IPS-20b (cell line): ENCODE data around the gene GAS2L1.

Source experiments
- H3K27ac ChIP-seq: one replicate; pipeline ENCODE4 v1.5.1; 2013; ENCODE audit warnings: low read length
- H3K27me3 ChIP-seq: 2 replicates; pipeline ENCODE4 v1.6.1; 2013; ENCODE audit warnings: mild to moderate bottlenecking, low read length, inconsistent platforms; ENCODE audit not compliant: insufficient read depth
- H3K36me3 ChIP-seq: 2 replicates; pipeline ENCODE4 v1.6.1; 2013; ENCODE audit warnings: low read depth, mild to moderate bottlenecking, inconsistent platforms, low read length, moderate library complexity; ENCODE audit not compliant: insufficient read depth
- H3K4me1 ChIP-seq: 2 replicates; pipeline ENCODE4 v1.6.1; 2013; ENCODE audit warnings: mild to moderate bottlenecking, control low read depth, inconsistent platforms, low read length, moderate library complexity; ENCODE audit not compliant: insufficient read depth
- H3K4me3 ChIP-seq: 2 replicates; pipeline ENCODE4 v1.5.1; 2013; ENCODE audit warnings: mild to moderate bottlenecking, low read length, inconsistent platforms
- H3K9ac ChIP-seq: 2 replicates; pipeline ENCODE4 v1.6.1; 2013; ENCODE audit warnings: low read depth, mild to moderate bottlenecking, inconsistent platforms, low read length, moderate library complexity
- H3K9me3 ChIP-seq: 2 replicates; pipeline ENCODE4 v1.6.1; 2013; ENCODE audit warnings: mild to moderate bottlenecking, low read depth, low read length, inconsistent platforms; ENCODE audit not compliant: insufficient read depth

Gene GAS2L1

DNA sequence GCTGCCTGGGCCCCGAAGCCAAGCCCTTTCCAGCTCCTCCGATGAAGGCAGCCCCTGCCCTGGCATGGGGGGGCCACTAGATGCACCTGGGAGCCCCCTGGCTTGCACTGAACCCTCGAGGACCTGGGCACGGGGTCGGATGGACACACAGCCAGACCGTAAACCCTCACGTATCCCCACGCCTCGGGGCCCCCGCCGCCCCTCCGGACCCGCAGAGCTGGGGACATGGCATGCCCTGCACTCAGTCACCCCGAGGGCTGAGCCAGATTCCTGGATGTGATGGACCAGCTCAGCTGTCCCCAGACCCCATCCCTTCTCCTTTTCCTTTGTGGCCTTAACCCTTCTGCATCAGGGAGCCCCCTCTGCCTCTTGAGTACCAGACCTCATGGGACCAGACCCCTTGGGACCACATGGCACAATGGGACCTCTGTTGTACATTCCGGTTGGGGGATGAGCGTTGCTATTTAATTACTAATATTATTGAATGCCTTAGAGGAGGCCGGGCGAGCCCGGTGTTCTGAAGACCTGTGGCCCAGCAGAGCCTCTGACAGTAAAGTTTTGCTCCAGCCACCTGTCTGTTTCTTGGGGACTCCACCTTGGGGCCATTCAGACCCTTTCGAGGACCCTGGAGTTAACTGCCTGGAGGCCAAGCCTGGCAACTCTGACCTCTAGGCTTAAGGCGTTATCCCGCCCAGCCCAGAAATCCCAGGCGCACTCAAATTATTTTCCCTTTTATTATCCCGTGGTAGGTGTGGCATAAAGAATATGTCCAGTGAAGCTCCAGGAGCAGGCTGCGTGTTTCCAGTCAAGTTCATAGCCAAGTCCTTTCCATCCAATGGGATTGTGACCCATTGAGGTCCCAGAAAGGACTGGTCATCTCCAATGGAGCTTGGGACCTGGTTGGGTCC lies 6.0 kb downstream of the GAS2L1 start:
- Histone ChIP-seq H3K4me3 (no peak overlapping the region), H3K36me3 (no peaks in the 10 kb centered on the region), H3K4me1 (no peaks in the 10 kb centered on the region; the same call in 1 of the 2 replicates), H3K9me3 (no peaks in the 10 kb centered on the region), H3K9ac (no peak overlapping the region), H3K27me3 (peaks cover 57% of the 10 kb centered on the region), H3K27ac (no peak overlapping the region)

DNA sequence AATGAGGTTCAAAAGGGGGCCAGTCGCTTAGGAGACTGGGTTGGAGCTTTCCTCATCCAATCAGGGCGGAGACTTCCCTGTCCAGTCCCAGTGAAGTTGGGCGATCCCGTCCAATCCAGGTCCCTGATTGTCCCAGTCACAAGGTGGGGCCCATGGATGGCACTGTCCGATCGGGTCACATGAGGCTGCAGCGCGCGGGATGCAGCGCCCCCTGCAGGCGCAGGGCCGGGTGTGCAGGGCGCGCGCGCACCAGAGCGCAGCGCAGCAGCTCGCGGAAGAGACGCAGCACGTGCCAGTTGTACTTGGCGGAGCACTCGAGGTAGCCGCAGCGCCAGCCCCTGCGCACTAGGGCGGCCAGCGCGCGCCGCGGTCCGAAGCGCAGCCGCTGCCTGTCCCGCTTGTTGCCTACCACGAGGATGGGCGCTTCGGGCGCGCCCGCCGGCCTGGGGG lies 6.7 kb downstream of the GAS2L1 start:
- H3K4me1 ChIP-seq: no peaks in the 10 kb centered on the region
- H3K4me3 ChIP-seq: no peak overlapping the region
- H3K27ac ChIP-seq: no peak overlapping the region
- H3K27me3 ChIP-seq: peaks cover 54% of the 10 kb centered on the region
- H3K9ac ChIP-seq: no peak overlapping the region
- H3K9me3 ChIP-seq: no peaks in the 10 kb centered on the region
- no peaks in the 10 kb centered on the region for H3K36me3 ChIP-seq

DNA sequence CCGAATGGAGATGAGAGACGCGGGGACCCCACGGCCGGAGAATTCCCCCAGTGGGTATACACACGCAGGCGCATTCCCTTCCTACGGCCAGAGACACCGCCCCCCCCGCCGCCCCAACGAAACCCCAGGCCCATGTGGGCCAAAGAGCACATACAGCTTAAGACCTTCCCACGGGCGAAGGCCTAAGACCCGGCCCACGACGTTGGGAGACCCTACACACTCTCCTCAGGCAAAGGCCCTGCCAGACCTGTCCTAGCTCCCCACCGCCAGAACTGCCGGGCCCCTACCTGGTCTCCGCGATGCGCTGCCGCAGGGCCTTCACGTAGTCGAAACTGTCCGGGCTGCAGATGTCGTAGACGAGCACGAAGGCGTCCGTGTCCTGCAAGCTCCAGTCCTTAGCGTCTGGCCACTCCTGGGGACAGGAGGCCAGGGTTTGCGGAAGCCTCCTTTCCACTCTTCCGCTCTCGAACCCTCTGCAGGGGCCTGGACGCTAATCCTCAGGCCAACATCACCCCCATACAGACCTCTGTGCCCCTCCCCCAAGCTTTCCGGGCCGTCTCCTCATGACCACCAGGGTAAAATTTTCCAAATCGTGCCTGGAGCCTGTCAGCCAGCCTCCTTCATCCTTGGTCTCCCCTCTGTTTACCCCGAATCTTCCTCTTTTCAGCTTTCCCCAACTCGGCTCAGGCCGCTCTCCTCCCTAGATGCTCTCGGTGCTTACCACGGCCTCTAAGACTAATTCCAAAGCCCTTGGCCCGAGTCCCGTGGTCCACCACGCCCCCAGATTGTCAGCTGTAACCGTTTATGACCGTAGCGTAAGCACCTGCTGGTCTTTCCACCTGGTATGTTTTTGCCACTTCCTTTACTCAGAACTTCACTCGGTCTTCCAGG lies 7.4 kb downstream of the GAS2L1 start:
- Histone ChIP-seq H3K4me1 (no peaks in the 10 kb centered on the region), H3K9me3 (no peaks in the 10 kb centered on the region), H3K36me3 (no peaks in the 10 kb centered on the region), H3K27ac (no peak overlapping the region), H3K27me3 (peaks cover 54% of the 10 kb centered on the region), H3K9ac (no peak overlapping the region), H3K4me3 (no peak overlapping the region)

DNA sequence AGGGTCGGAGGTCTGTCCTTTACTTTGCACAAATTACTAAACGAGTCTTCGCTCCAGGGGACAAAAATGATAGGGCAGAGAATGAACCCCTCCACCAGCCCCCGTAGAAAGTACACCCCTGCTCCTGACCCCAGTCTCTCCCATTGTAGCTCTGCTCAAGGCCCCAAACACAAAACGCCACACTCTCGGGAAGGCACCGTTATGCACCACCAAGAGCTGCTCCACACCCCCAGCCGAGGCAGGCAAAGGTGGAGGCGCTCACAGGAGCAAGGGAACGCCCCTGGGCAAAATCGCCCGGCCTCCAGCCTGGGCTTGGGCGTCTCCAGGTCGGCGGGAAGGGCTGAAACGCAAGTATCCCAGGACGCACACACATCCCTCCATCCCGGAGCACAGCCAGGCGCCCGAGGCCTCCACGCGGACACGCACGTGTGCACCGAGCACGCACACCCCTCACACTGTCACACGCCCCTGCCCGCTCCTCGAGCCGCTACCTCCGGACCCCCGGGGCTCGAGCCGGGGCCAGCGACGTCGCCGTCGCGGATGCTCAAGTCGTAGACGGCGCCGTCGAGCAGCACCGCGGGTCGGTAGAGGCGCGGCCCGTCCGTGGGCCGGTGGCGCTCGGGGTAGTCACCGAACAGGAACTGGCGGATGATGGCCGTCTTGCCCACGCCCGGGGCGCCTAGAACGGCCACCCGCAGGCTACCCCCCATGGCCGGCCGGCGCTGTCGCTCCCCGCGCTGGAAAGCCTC lies 8.3 kb downstream of the GAS2L1 start:
- Histone ChIP-seq H3K9ac (no peak overlapping the region), H3K4me3 (peak overlapping the region; percentile 30; the same call in 1 of the 2 replicates), H3K4me1 (no peaks in the 10 kb centered on the region), H3K36me3 (no peaks in the 10 kb centered on the region), H3K27me3 (peaks cover 54% of the 10 kb centered on the region), H3K9me3 (no peaks in the 10 kb centered on the region), H3K27ac (no peak overlapping the region)

DNA sequence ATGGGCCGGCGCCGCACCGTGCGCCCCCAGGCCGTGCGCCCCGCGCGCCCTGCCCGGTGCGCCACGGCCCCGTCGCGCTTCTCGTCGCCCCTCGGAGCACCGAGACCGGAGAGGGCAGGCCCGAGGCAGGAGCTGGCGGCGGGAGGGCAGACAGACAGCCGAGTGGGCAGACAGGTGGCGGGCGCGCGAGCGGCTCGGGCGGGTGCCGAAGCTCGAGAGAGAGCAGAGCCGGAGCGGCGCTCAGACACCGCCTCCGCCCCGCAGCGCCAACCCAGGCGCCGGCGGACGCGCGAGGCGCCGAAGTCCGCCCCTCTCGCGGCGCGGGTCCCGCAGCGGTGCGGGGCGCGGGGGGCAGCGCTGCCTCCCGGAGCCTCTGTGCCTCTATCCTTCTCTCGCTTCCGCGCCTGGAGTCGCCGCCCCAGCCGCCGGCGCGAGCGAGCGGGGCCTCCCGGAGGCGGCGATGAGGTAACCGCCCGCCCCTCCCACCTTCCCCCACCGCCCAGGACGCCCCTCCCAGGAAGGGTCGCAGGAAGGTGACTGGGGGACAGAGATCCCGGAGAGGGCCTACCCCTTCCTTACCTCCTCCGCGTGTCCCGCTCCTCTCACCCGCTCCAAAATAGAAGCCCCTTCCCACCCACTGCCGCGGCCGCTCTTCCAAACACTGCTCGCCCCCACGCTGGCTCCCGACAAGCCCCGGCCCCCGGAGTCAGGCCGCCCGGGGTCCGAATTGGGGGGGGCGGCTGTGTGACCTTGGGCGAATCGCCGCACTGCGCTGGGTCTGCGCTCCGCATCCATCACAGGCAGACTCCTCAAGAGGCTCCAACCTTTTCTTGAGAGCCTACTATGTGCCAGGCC lies 9.1 kb downstream of the GAS2L1 start, which contains the start of gene RASL10A:
TSS of gene RASL10A (minus strand) at position 412 of the 855 bp plus-strand sequence. CDS start 451 bp downstream, outside the sequence.
- H3K4me3 ChIP-seq: peak within 1 kb of the TSS; percentile 30; the same call in 1 of the 2 replicates
- no peak within 1 kb of the TSS for H3K27ac ChIP-seq
- peaks cover 54% of the 10 kb centered on the region for H3K27me3 ChIP-seq
- no peaks in the 10 kb centered on the region for H3K4me1 ChIP-seq
- H3K36me3 ChIP-seq: no peaks in the 10 kb centered on the region
- no peak within 1 kb of the TSS for H3K9ac ChIP-seq
- H3K9me3 ChIP-seq: no peaks in the 10 kb centered on the region

DNA sequence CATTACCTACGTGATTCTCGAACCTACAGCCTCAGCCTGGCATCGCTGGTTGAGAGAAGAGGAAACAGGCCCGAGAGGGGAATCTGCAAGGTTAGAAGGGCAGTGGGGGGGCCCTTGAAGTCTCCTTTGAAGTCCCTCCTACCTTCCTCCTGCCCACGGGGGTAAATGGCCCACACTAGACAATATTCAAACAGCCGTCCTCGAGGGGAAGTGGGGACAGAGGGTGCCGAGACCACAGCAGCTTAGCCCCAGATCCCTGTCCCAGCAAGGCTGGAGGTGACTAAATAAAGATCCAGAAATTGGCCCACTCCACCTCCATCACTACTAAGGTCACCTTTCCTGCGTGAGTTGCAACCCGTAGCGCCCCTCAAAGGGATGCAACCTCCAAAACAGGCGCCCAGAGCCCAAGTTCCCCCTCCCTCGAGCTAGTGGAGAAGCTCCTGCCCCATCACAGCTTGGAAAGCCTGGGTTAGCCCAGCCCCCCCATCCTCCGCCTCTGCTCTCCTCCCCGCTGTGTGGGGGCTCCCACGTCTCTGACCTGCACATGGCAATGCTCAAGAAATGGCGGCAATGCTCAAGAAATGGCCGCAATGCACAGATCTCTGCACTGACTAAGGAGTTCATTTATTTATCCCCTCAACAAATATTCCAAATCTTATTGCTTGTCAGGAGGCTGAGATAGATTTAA lies 9.8 kb downstream of the GAS2L1 start:
- Histone ChIP-seq H3K36me3 (no peaks in the 10 kb centered on the region), H3K27me3 (peaks cover 54% of the 10 kb centered on the region), H3K9me3 (no peaks in the 10 kb centered on the region), H3K4me1 (no peaks in the 10 kb centered on the region), H3K9ac (no peak overlapping the region), H3K4me3 (peak overlapping the region; percentile 22; the same call in 1 of the 2 replicates), H3K27ac (no peak overlapping the region)

DNA sequence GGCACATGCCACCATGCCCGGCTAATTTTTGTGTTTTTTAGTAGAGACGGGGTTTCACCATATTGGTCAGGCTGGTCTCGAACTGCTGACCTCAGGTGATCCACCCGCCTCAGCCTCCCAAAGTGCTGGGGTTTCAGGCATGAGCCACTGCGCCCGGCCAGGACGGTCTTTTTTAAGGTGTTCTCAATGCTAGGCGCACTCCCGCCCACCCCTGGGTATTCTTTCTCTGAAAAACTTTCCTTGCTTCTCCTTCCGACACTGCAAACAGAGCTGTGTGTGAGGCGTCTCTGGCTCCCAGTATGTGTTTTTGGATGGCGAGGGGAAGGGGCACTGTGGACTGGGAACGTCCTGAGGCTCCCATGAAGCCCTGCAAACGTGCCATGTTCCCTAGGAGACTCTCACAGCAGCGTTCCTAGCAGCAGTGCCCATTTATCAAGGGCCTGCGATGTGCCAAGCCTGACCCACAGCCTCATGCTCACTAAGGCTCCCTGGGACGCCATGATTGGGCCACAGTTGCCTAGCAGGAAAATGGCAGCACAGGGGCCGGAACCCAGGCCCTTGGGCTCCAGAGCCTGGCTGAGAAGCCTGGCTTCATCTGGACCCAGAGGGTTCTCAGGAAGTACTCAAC lies 11.5 kb downstream of the GAS2L1 start:
- no peaks in the 10 kb centered on the region for H3K36me3 ChIP-seq
- no peak overlapping the region for H3K27ac ChIP-seq
- peaks cover 46% of the 10 kb centered on the region for H3K27me3 ChIP-seq
- H3K4me3 ChIP-seq: no peak overlapping the region
- H3K9me3 ChIP-seq: no peaks in the 10 kb centered on the region
- H3K9ac ChIP-seq: no peak overlapping the region
- H3K4me1 ChIP-seq: no peaks in the 10 kb centered on the region

DNA sequence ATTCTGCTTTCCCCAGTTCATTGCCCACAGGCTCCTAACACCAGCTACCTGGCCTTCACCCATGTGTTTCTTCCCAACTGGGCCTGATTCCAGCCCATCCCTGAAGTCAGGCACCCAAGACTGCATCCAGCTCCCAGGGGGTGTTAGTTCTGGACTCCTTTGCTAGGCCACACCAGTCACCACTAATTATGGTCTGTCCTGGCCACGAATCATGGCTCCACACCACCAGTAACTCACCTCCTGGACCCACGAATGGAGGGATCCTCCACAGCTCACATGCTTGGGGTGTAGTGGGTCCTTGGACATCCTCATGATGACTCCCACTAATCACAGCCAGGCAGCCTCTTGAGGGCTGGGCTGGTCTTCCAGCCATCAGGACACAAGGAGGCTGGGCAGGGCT lies 12.6 kb downstream of the GAS2L1 start:
- Histone ChIP-seq H3K9me3 (no peaks in the 10 kb centered on the region), H3K4me1 (no peaks in the 10 kb centered on the region), H3K9ac (no peak overlapping the region), H3K27ac (no peak overlapping the region), H3K4me3 (no peak overlapping the region), H3K36me3 (no peaks in the 10 kb centered on the region), H3K27me3 (peaks cover 35% of the 10 kb centered on the region)

DNA sequence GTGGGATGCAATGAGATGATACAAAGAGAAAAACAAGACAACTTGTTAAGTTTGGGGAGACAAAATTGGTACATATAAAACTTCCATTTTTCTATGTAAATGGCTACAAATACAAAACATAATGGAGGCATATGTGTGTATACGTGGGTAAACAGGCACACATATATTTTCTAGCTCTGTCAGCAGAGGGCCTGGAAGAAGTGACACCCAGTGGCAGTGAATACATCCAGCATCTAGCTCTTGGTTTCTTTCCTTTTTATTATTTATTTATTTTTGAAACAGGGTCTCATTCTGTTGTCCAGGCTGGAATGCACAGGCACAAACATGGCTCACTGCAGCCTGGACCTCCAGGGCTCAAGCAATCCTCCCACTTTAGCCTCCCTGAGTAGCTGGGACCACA lies 14.1 kb downstream of the GAS2L1 start:
- Histone ChIP-seq H3K36me3 (no peaks in the 10 kb centered on the region), H3K27me3 (peaks cover 20% of the 10 kb centered on the region), H3K9ac (no peak overlapping the region), H3K4me3 (no peak overlapping the region), H3K4me1 (no peaks in the 10 kb centered on the region), H3K9me3 (no peaks in the 10 kb centered on the region), H3K27ac (no peak overlapping the region)

DNA sequence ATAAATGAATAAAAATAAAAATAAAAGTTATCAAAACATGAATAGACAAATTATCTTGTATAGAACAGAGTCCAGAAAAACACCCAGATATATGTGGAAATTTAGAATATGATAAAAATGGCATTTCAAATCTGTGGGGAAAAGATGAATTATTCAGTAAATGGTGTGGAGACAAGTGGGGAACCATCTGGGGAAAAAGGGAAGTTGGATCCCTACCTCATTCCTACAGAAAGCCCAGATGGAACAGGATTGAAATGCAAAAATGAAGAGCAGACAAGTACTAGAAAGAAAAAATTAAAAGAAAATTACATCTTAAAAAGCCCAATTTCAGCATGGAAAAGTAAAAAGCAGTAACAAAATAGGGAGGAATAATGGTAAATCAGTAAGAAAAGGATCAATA lies 17.2 kb downstream of the GAS2L1 start:
- H3K27ac ChIP-seq: no peak overlapping the region
- 0 out of 2 replicates have a peak, but pooled peaks cover 11% of the 10 kb centered on the region for H3K36me3 ChIP-seq
- H3K4me3 ChIP-seq: no peak overlapping the region
- no peaks in the 10 kb centered on the region for H3K9me3 ChIP-seq
- H3K4me1 ChIP-seq: no peaks in the 10 kb centered on the region
- no peak overlapping the region for H3K9ac ChIP-seq
- no peaks in the 10 kb centered on the region for H3K27me3 ChIP-seq
